ENCODE measurements around the gene XRN2.

The XRN2 gene

DNA sequence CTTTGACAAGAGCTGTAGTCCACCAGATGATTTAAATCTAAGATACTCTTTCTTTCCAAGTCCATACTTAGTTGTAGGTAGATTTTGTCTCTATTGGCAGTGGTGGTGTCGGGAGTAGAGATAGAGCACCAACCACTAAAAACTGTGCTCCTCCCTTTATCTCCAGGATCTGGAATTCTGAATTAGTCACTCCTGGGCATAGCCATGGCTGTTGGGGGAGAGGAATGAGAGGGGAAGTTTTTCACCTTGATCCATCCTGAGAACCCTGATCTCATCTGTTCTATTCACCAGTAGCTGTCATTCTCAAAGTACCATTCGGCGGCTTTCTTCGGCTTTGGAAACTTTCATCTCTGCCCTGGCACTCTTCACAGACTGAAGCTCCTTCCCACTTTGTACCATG lies 129.8 kb downstream of the XRN2 start:
- DNase-seq (ENCODE audit: low spot score) = no peak

GRCh38 chr20:21433329-21433890 lies 130.3 kb downstream of the XRN2 start:
- DNase-seq (ENCODE audit: low spot score) = no peak

GRCh38 chr20:21435576-21435975 lies 132.4 kb downstream of the XRN2 start:
- no peak for DNase-seq (ENCODE audit: low spot score)

- DNase-seq (ENCODE audit: low spot score) = no peak
These were observed 133.1 kb downstream of the XRN2 start for GRCh38 chr20:21436205-21436604.

DNA sequence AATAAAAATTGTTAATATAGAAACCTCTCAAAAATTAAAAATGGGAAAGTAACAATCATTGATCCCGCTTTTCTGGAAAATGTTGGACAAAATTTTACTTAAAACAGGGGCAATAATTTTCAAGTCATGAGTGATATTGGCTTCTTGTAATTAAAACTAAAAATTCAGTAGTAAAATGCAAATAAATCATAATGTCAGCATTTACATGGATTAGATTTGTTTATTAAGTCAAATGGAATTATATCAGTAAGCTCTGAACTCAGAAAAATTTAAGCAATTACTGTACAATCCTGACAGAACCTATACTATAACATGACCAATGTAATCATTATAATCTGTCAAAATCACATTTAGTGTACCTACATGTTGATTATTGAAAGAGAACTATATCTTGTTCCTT lies 134.1 kb downstream of the XRN2 start:
- no peak for DNase-seq (ENCODE audit: low spot score)

DNA sequence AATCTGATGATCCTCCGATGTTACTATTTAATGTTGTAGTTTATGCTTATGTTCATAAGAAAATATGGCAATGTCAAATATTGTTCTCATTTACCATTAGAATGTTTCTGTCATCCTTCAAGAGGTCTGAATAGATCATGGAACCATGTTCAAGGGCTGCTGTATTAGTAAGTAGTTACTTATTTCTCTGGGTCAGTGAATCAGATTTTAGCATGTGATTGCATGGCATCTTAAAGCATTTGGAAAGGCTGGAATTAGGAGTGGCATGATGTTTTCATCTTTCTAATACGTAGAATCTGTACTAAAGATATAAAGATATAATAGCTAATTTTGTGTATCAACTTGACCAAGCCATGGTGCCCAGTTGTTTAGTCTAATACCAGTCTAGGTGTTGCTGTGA lies 134.7 kb downstream of the XRN2 start:
- DNase-seq (ENCODE audit: low spot score) = no peak

Data from pons (tissue), 1 donor.